Measurements from ENCODE around the gene OSBP2.

The OSBP2 gene

GRCh38 chr22:30875481-30876215, 181.0 kb downstream of the OSBP2 start:
- Histone ChIP-seq H3K36me3 (ENCODE audit: control insufficient read depth in 1 of 2, insufficient read depth in 2 of 2, low read length in 2 of 2) (no peaks in the 10 kb centered on the region), H3K4me3 (ENCODE audit: low read depth, low read length) (no peak overlapping the region), H2BK120ac (ENCODE audit: insufficient read depth, low read length, poor library complexity) (no peak overlapping the region), H3K9me3 (ENCODE audit: insufficient read depth, low read depth, low read length) (peaks cover 1% of the 10 kb centered on the region), H4K91ac (ENCODE audit: low read depth, low read length) (no peak overlapping the region), H3K4me1 (ENCODE audit: control insufficient read depth in 1 of 2, insufficient read depth in 2 of 2, low read length in 2 of 2) (no peaks in the 10 kb centered on the region), H2BK5ac (ENCODE audit: low read depth, low read length, poor library complexity) (no peak overlapping the region), H3K23ac (ENCODE audit: low read length) (no peak overlapping the region), H2BK12ac (ENCODE audit: low read length) (no peak overlapping the region), H3K4me2 (ENCODE audit: low read length) (no peak overlapping the region), H3K4ac (ENCODE audit: low read depth, low read length) (no peak overlapping the region), H4K12ac (ENCODE audit: low read depth, low read length) (no peak overlapping the region), H2AFZ (ENCODE audit: insufficient read depth, low read length, poor library complexity) (no peak overlapping the region), H3K9ac (ENCODE audit: low read length) (no peak overlapping the region), H3K27ac (ENCODE audit: low read depth, low read length) (no peak overlapping the region), H3K14ac (ENCODE audit: low read length) (no peak overlapping the region), H2AK5ac (ENCODE audit: low read length) (no peak overlapping the region), H4K8ac (ENCODE audit: low read depth, low read length) (no peak overlapping the region), H3K18ac (ENCODE audit: low read length) (no peak overlapping the region), H3K79me2 (ENCODE audit: control insufficient read depth, insufficient read depth, low read length, poor library complexity) (no peaks in the 10 kb centered on the region), H3K27me3 (ENCODE audit: insufficient read depth, low read length) (no peaks in the 10 kb centered on the region), H3K79me1 (ENCODE audit: low read length) (no peaks in the 10 kb centered on the region)
- DNase-seq: no peak
- no CpG with 5 or more reads among the region's 17 CpGs for WGBS (ENCODE audit: extremely low coverage, insufficient coverage, insufficient read length)

GRCh38 chr22:30876221-30876751, 181.6 kb downstream of the OSBP2 start:
- Histone ChIP-seq H3K36me3 (ENCODE audit: control insufficient read depth in 1 of 2, insufficient read depth in 2 of 2, low read length in 2 of 2) (no peaks in the 10 kb centered on the region), H3K4me1 (ENCODE audit: control insufficient read depth in 1 of 2, insufficient read depth in 2 of 2, low read length in 2 of 2) (no peaks in the 10 kb centered on the region), H2BK12ac (ENCODE audit: low read length) (no peak overlapping the region), H2BK5ac (ENCODE audit: low read depth, low read length, poor library complexity) (no peak overlapping the region), H3K9me3 (ENCODE audit: insufficient read depth, low read depth, low read length) (peaks cover 1% of the 10 kb centered on the region), H3K79me2 (ENCODE audit: control insufficient read depth, insufficient read depth, low read length, poor library complexity) (no peaks in the 10 kb centered on the region), H3K23ac (ENCODE audit: low read length) (no peak overlapping the region), H3K9ac (ENCODE audit: low read length) (no peak overlapping the region), H3K4me3 (ENCODE audit: low read depth, low read length) (no peak overlapping the region), H3K18ac (ENCODE audit: low read length) (no peak overlapping the region), H4K8ac (ENCODE audit: low read depth, low read length) (no peak overlapping the region), H3K79me1 (ENCODE audit: low read length) (no peaks in the 10 kb centered on the region), H3K4ac (ENCODE audit: low read depth, low read length) (no peak overlapping the region), H4K12ac (ENCODE audit: low read depth, low read length) (no peak overlapping the region), H2AFZ (ENCODE audit: insufficient read depth, low read length, poor library complexity) (no peak overlapping the region), H3K27ac (ENCODE audit: low read depth, low read length) (no peak overlapping the region), H3K27me3 (ENCODE audit: insufficient read depth, low read length) (no peaks in the 10 kb centered on the region), H3K4me2 (ENCODE audit: low read length) (no peak overlapping the region), H2AK5ac (ENCODE audit: low read length) (no peak overlapping the region), H2BK120ac (ENCODE audit: insufficient read depth, low read length, poor library complexity) (no peak overlapping the region), H4K91ac (ENCODE audit: low read depth, low read length) (no peak overlapping the region), H3K14ac (ENCODE audit: low read length) (no peak overlapping the region)
- WGBS (ENCODE audit: extremely low coverage, insufficient coverage, insufficient read length): no CpG with 5 or more reads among the region's 9 CpGs
- DNase-seq: no peak

GRCh38 chr22:30876915-30877553, 182.4 kb downstream of the OSBP2 start:
- Histone ChIP-seq H2BK12ac (ENCODE audit: low read length) (no peak overlapping the region), H3K18ac (ENCODE audit: low read length) (no peak overlapping the region), H3K23ac (ENCODE audit: low read length) (no peak overlapping the region)

GRCh38 chr22:30877662-30878515, 183.2 kb downstream of the OSBP2 start:
- Histone ChIP-seq H3K79me1 (ENCODE audit: low read length) (no peaks in the 10 kb centered on the region), H4K91ac (ENCODE audit: low read depth, low read length) (no peak overlapping the region), H3K9me3 (ENCODE audit: insufficient read depth, low read depth, low read length) (peaks cover under 1% of the 10 kb centered on the region), H3K4me1 (ENCODE audit: control insufficient read depth in 1 of 2, insufficient read depth in 2 of 2, low read length in 2 of 2) (no peaks in the 10 kb centered on the region), H3K4me3 (ENCODE audit: low read depth, low read length) (no peak overlapping the region), H3K79me2 (ENCODE audit: control insufficient read depth, insufficient read depth, low read length, poor library complexity) (no peaks in the 10 kb centered on the region), H4K12ac (ENCODE audit: low read depth, low read length) (no peak overlapping the region), H2BK120ac (ENCODE audit: insufficient read depth, low read length, poor library complexity) (no peak overlapping the region), H4K8ac (ENCODE audit: low read depth, low read length) (no peak overlapping the region), H3K23ac (ENCODE audit: low read length) (no peak overlapping the region), H3K4ac (ENCODE audit: low read depth, low read length) (no peak overlapping the region), H3K14ac (ENCODE audit: low read length) (no peak overlapping the region), H3K4me2 (ENCODE audit: low read length) (no peak overlapping the region), H3K36me3 (ENCODE audit: control insufficient read depth in 1 of 2, insufficient read depth in 2 of 2, low read length in 2 of 2) (no peaks in the 10 kb centered on the region), H2BK12ac (ENCODE audit: low read length) (no peak overlapping the region), H3K18ac (ENCODE audit: low read length) (no peak overlapping the region), H2AFZ (ENCODE audit: insufficient read depth, low read length, poor library complexity) (no peak overlapping the region), H2AK5ac (ENCODE audit: low read length) (no peak overlapping the region), H2BK5ac (ENCODE audit: low read depth, low read length, poor library complexity) (no peak overlapping the region), H3K9ac (ENCODE audit: low read length) (no peak overlapping the region), H3K27ac (ENCODE audit: low read depth, low read length) (no peak overlapping the region), H3K27me3 (ENCODE audit: insufficient read depth, low read length) (no peaks in the 10 kb centered on the region)
- no peak for DNase-seq
- WGBS (ENCODE audit: extremely low coverage, insufficient coverage, insufficient read length): no CpG with 5 or more reads among the region's 15 CpGs

More at GRCh38 chr22:30876915-30877553, 182.4 kb downstream of the OSBP2 start:
- Histone ChIP-seq H3K4me1 (ENCODE audit: control insufficient read depth in 1 of 2, insufficient read depth in 2 of 2, low read length in 2 of 2) (no peaks in the 10 kb centered on the region), H4K91ac (ENCODE audit: low read depth, low read length) (no peak overlapping the region), H2AK5ac (ENCODE audit: low read length) (no peak overlapping the region), H4K8ac (ENCODE audit: low read depth, low read length) (no peak overlapping the region), H3K27ac (ENCODE audit: low read depth, low read length) (no peak overlapping the region), H2AFZ (ENCODE audit: insufficient read depth, low read length, poor library complexity) (no peak overlapping the region), H4K12ac (ENCODE audit: low read depth, low read length) (no peak overlapping the region), H3K27me3 (ENCODE audit: insufficient read depth, low read length) (no peaks in the 10 kb centered on the region), H3K9ac (ENCODE audit: low read length) (no peak overlapping the region), H3K4ac (ENCODE audit: low read depth, low read length) (no peak overlapping the region), H3K36me3 (ENCODE audit: control insufficient read depth in 1 of 2, insufficient read depth in 2 of 2, low read length in 2 of 2) (no peaks in the 10 kb centered on the region), H3K79me1 (ENCODE audit: low read length) (no peaks in the 10 kb centered on the region), H3K4me3 (ENCODE audit: low read depth, low read length) (no peak overlapping the region), H3K4me2 (ENCODE audit: low read length) (no peak overlapping the region), H3K79me2 (ENCODE audit: control insufficient read depth, insufficient read depth, low read length, poor library complexity) (no peaks in the 10 kb centered on the region), H3K9me3 (ENCODE audit: insufficient read depth, low read depth, low read length) (peaks cover 1% of the 10 kb centered on the region), H2BK120ac (ENCODE audit: insufficient read depth, low read length, poor library complexity) (no peak overlapping the region), H3K14ac (ENCODE audit: low read length) (no peak overlapping the region), H2BK5ac (ENCODE audit: low read depth, low read length, poor library complexity) (no peak overlapping the region)
- no CpG with 5 or more reads among the region's 9 CpGs for WGBS (ENCODE audit: extremely low coverage, insufficient coverage, insufficient read length)
- no peak for DNase-seq
